ENCODE measurements around the gene GPR78.

GPR78 gene

DNA sequence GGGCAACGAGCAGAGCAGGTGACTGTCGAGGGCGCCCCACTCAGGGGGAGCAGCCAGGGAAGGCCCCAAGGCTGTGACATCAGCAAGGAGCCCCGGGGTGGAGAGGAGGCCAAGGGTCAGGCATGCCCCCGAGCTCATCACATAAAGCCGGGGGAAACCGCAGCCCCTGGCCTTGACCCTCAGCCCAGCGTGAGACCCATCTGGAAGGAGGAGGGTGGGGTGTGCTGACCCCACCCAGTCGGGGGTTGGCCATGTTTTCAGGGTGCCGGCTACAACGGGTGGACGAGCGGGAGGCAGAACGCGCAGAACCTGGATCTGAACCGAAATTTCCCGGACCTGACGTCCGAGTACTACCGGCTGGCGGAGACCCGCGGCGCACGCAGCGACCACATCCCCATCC is 26.3 kb downstream of the GPR78 start:
- Histone ChIP-seq H3K36me3 (ENCODE audit: insufficient read depth, low read length) (no peaks in the 10 kb centered on the region), H3K4me2 (ENCODE audit: low read length) (no peak overlapping the region), H3K9me2 (ENCODE audit: low read depth, low read length) (no peaks in the 10 kb centered on the region), H3K9me3 (ENCODE audit: low read length) (no peaks in the 10 kb centered on the region), H3F3A (ENCODE audit: insufficient read depth, low read length) (no peaks in the 10 kb centered on the region), H3K27ac (ENCODE audit: low read depth, low read length, poor library complexity, severe bottlenecking) (no peak overlapping the region), H3K4me3 (ENCODE audit: low read depth, low read length, poor library complexity, severe bottlenecking) (no peak overlapping the region), H3K79me2 (ENCODE audit: insufficient read depth, low read length) (no peaks in the 10 kb centered on the region), H3K9ac (ENCODE audit: low read length) (no peak overlapping the region), H4K20me1 (ENCODE audit: insufficient read depth, low read length) (no peaks in the 10 kb centered on the region), H2AFZ (ENCODE audit: low read length) (no peak overlapping the region), H3K27me3 (ENCODE audit: insufficient read depth, low read length) (no peaks in the 10 kb centered on the region), H3K4me1 (ENCODE audit: insufficient read depth, low read length, severe bottlenecking) (no peaks in the 10 kb centered on the region)
- no peak for TF ChIP-seq EZH2 (IDR thresholded peaks at IDR 0.05; ENCODE audit: borderline replicate concordance, low read length)
- TF ChIP-seq, protein P1, sequence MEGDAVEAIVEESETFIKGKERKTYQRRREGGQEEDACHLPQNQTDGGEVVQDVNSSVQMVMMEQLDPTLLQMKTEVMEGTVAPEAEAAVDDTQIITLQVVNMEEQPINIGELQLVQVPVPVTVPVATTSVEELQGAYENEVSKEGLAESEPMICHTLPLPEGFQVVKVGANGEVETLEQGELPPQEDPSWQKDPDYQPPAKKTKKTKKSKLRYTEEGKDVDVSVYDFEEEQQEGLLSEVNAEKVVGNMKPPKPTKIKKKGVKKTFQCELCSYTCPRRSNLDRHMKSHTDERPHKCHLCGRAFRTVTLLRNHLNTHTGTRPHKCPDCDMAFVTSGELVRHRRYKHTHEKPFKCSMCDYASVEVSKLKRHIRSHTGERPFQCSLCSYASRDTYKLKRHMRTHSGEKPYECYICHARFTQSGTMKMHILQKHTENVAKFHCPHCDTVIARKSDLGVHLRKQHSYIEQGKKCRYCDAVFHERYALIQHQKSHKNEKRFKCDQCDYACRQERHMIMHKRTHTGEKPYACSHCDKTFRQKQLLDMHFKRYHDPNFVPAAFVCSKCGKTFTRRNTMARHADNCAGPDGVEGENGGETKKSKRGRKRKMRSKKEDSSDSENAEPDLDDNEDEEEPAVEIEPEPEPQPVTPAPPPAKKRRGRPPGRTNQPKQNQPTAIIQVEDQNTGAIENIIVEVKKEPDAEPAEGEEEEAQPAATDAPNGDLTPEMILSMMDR (IDR thresholded peaks at IDR 0.05; ENCODE audit: low read length), result no peak

DNA sequence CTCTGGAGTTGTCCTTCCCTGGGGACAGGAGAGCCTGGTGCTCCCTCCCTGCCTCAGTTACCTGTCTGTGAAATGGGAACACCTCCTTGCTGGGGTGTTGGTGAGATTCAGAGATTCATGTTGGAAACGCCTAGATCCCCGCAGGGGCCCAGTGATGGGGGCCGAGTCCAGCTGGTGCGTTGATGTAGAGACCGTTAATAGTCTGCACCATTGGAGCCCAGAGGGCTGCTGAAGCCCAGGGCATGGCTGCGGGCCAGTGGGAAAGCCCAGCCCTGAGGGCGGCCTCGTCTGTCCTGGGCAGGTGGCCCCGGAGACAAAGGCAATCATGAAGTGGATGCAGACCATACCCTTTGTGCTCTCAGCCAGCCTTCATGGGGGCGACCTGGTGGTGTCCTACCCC is 26.8 kb downstream of the GPR78 start:
- no peaks in the 10 kb centered on the region for H3K9me2 ChIP-seq (ENCODE audit: low read depth, low read length)
- no peak overlapping the region for H3K4me2 ChIP-seq (ENCODE audit: low read length)
- H3K4me1 ChIP-seq (ENCODE audit: insufficient read depth, low read length, severe bottlenecking), result no peaks in the 10 kb centered on the region
- H2AFZ ChIP-seq (ENCODE audit: low read length), result no peak overlapping the region
- no peak overlapping the region for H3K9ac ChIP-seq (ENCODE audit: low read length)
- no peaks in the 10 kb centered on the region for H3K79me2 ChIP-seq (ENCODE audit: insufficient read depth, low read length)
- H3K9me3 ChIP-seq (ENCODE audit: low read length), result no peaks in the 10 kb centered on the region
- no peaks in the 10 kb centered on the region for H3K27me3 ChIP-seq (ENCODE audit: insufficient read depth, low read length)
- no peaks in the 10 kb centered on the region for H3K36me3 ChIP-seq (ENCODE audit: insufficient read depth, low read length)
- no peaks in the 10 kb centered on the region for H3F3A ChIP-seq (ENCODE audit: insufficient read depth, low read length)
- no peaks in the 10 kb centered on the region for H4K20me1 ChIP-seq (ENCODE audit: insufficient read depth, low read length)
- no peak overlapping the region for H3K27ac ChIP-seq (ENCODE audit: low read depth, low read length, poor library complexity, severe bottlenecking)
- H3K4me3 ChIP-seq (ENCODE audit: low read depth, low read length, poor library complexity, severe bottlenecking), result no peak overlapping the region
- no peak for TF ChIP-seq EZH2 (IDR thresholded peaks at IDR 0.05; ENCODE audit: borderline replicate concordance, low read length)
- TF ChIP-seq, protein P1 (IDR thresholded peaks at IDR 0.05; ENCODE audit: low read length), result no peak

DNA sequence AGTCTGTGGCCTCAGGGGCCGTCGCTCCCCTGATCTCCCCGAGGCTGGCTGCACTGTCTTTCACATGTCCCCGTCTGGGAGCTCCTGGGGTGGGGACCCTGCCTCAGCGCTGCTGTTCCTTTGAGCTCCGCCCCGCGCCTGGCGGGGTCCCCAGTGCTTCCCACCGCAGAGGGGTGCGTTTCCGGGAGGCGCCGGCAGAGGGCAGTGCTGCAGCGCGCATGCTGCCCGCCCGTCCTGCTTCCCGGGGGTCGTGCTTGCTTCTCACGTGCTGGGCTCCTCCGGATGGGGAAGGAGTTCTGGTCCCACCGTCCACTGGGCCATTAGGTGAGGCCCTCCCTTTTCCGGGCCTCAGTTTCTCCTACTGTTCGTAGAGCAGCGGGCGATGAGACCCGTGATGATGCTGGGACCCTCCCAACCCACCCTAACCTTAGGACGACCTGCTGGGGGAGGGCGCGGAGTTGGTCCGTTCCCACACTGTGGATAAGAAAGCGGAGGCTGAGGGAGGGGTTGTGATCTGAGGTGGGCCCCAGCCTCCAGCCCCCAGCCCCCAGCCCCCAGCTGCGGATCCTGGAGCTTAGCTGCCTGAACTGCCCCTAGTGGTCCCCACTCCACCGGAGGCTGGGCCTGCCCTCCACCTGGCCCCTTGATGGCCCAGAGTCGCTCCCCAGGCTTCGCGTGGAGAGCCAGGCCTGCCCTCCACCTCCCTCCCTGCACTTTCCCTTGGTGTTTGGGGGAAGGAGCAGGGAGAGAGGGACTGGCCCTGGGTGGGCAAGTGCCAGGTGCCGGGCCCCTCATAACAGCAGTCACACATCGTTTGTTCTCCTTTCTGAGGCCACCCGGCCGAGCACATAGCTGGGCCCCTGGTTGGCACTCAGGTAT is 27.6 kb downstream of the GPR78 start:
- no peak overlapping the region for H2AFZ ChIP-seq (ENCODE audit: low read length)
- H3K27ac ChIP-seq (ENCODE audit: low read depth, low read length, poor library complexity, severe bottlenecking), result no peak overlapping the region
- H3K9me3 ChIP-seq (ENCODE audit: low read length), result no peaks in the 10 kb centered on the region
- TF ChIP-seq, protein P1 (IDR thresholded peaks at IDR 0.05; ENCODE audit: low read length), result peak; percentile 63; the same call in 1 of the 2 replicates
- no peak for TF ChIP-seq EZH2 (IDR thresholded peaks at IDR 0.05; ENCODE audit: borderline replicate concordance, low read length)
- H3K9ac ChIP-seq (ENCODE audit: low read length), result no peak overlapping the region
- no peaks in the 10 kb centered on the region for H3K4me1 ChIP-seq (ENCODE audit: insufficient read depth, low read length, severe bottlenecking)
- H3K9me2 ChIP-seq (ENCODE audit: low read depth, low read length), result no peaks in the 10 kb centered on the region
- H4K20me1 ChIP-seq (ENCODE audit: insufficient read depth, low read length), result no peaks in the 10 kb centered on the region
- H3K4me2 ChIP-seq (ENCODE audit: low read length), result no peak overlapping the region
- no peak overlapping the region for H3K4me3 ChIP-seq (ENCODE audit: low read depth, low read length, poor library complexity, severe bottlenecking)
- H3K36me3 ChIP-seq (ENCODE audit: insufficient read depth, low read length), result no peaks in the 10 kb centered on the region
- no peaks in the 10 kb centered on the region for H3F3A ChIP-seq (ENCODE audit: insufficient read depth, low read length)
- H3K79me2 ChIP-seq (ENCODE audit: insufficient read depth, low read length), result no peaks in the 10 kb centered on the region
- no peaks in the 10 kb centered on the region for H3K27me3 ChIP-seq (ENCODE audit: insufficient read depth, low read length)

Measured in OCI-LY1 (cell line).